Muscle layer of duodenum (tissue), 2 donors: ENCODE measurements around the gene CCDC187.

Source experiments
- H3K27ac ChIP-seq: one replicate; pipeline ENCODE4 v1.7.0; 2013; ENCODE audit warnings: mild to moderate bottlenecking, low read length
- H3K27me3 ChIP-seq: one replicate; pipeline ENCODE4 v1.7.0; 2013; ENCODE audit warnings: low read depth, mild to moderate bottlenecking, control low read depth, low read length
- H3K36me3 ChIP-seq, 2 donors: one replicate each; pipeline ENCODE4 v1.7.0; 2013; ENCODE audit warnings: low read length in 2 of 2, control low read depth in 1 of 2, mild to moderate bottlenecking in 1 of 2; ENCODE audit not compliant: insufficient read depth in 2 of 2, control insufficient read depth in 1 of 2
- H3K4me1 ChIP-seq, 2 donors: one replicate each; pipeline ENCODE4 v1.7.0; 2013; ENCODE audit warnings: low read length in 2 of 2, mild to moderate bottlenecking in 2 of 2, control low read depth in 1 of 2, moderate library complexity in 1 of 2; ENCODE audit not compliant: insufficient read depth in 2 of 2, control insufficient read depth in 1 of 2
- H3K4me3 ChIP-seq, 2 donors: one replicate each; pipeline ENCODE4 v1.7.0; 2013; ENCODE audit warnings: low read length in 2 of 2, low read depth in 1 of 2, mild to moderate bottlenecking in 1 of 2
- H3K9me3 ChIP-seq, 2 donors: one replicate each; pipeline ENCODE4 v1.7.0; 2013; ENCODE audit warnings: low read length in 2 of 2, control low read depth in 1 of 2, mild to moderate bottlenecking in 1 of 2; ENCODE audit not compliant: control insufficient read depth in 1 of 2
- donor health status: healthy.

The CCDC187 gene

DNA sequence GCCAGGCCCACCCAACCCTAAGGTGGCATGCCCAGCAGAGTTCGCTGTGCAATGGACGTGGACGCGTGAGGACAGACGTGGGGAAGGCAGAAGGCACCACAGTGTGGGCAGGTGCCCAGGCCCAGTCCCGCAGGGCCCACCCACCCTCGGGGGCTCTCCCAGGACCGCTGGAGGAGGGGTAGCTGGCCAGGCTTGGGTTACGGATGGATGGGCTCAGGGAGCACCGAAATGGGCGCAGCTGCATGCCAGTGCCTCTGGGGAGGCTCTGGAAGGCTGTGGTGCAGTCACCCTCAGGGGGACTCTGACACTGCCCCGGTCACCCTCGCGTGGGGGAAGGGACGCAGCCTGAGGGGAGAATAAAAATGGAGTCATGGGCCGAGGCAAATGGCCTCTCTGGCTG lies 13.8 kb upstream of the CCDC187 start:
- no peak overlapping the region for H3K27ac ChIP-seq
- no peaks in the 10 kb centered on the region for H3K27me3 ChIP-seq
- peaks cover 0 to 7% of the 10 kb centered on the region in 2 donors for H3K9me3 ChIP-seq
- H3K4me3 ChIP-seq = no peak overlapping the region
- H3K36me3 ChIP-seq = no peaks in the 10 kb centered on the region
- no peaks in the 10 kb centered on the region for H3K4me1 ChIP-seq

DNA sequence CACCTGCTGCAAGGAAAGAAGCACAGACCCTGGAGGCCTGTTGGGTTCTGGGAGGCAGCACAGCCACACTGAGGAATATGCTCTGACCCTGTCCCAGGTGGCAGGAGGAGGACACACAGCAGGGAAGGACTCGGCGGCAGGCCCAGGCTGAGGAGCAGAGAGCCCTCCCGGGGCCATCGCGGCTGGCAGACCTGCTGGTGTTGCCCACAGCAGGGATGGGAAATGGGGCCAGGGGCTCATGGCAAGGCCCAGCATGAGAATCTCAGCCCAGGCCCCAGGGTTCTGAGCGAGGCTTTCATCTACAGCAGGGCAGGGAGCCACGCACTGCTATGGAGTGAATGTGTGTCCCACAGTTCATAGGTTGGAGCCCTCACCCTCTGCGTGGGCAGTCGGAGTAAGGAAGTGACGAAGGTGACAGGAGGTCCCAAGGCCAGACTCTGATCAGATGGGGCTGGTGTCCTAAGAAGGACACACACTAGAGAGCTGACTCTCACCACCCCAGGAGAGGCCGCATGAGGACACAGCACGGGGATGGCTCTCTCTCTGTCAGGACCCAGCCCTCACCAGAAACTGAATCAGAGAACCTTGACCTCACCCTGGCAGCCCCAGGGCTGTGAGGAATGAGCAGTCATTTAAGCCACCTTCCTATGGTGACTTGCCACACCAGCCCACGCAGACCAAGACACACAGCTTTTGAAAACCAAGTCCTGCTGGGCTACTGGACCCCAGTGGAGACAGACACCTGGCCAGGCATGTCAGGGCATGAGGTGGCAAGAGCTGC lies 13.2 kb upstream of the CCDC187 start:
- no peaks in the 10 kb centered on the region for H3K4me1 ChIP-seq
- no peaks in the 10 kb centered on the region for H3K36me3 ChIP-seq
- no peak overlapping the region for H3K27ac ChIP-seq
- peaks cover 0 to 7% of the 10 kb centered on the region in 2 donors for H3K9me3 ChIP-seq
- no peaks in the 10 kb centered on the region for H3K27me3 ChIP-seq
- no peak overlapping the region for H3K4me3 ChIP-seq

- Histone ChIP-seq H3K9me3 (peaks cover 0 to 6% of the 10 kb centered on the region in 2 donors), H3K4me1 (no peaks in the 10 kb centered on the region), H3K36me3 (no peaks in the 10 kb centered on the region), H3K4me3 (no peak overlapping the region), H3K27ac (no peak overlapping the region), H3K27me3 (no peaks in the 10 kb centered on the region)
Measured at GRCh38 chr9:136316271-136316751, 12.4 kb upstream of the CCDC187 start.

DNA sequence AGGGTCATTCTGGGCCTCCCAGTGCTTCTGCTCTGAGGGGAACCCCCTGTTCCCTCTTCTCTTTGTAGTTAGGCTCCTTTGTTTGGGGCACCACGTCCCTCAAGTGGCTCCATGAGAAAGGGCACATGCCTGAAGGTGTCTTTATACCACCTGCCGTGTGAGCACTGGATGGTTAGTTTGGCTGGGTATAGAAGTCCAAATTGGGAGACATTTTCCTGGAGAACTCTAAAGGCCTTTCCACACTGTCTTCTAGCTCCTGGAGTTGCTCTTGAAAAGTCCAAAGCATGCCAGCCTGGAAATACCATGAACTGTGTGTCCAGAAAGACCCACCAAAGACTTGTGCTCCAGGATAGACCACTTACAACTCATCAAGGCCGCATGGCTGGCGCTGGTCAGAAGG lies 11.1 kb upstream of the CCDC187 start:
- Histone ChIP-seq H3K4me3 (no peak overlapping the region), H3K4me1 (no peaks in the 10 kb centered on the region), H3K36me3 (no peaks in the 10 kb centered on the region), H3K9me3 (peaks cover 0 to 5% of the 10 kb centered on the region in 2 donors), H3K27me3 (peaks cover 3% of the 10 kb centered on the region), H3K27ac (no peak overlapping the region)

GRCh38 chr9:136314056-136314416 lies 10.1 kb upstream of the CCDC187 start:
- H3K4me1 ChIP-seq = no peaks in the 10 kb centered on the region
- no peaks in the 10 kb centered on the region for H3K36me3 ChIP-seq
- H3K27ac ChIP-seq = no peak overlapping the region

GRCh38 chr9:136313111-136314055 lies 9.5 kb upstream of the CCDC187 start:
- Histone ChIP-seq H3K27ac (no peak overlapping the region), H3K4me1 (no peaks in the 10 kb centered on the region), H3K27me3 (peaks cover 11% of the 10 kb centered on the region), H3K4me3 (no peak overlapping the region), H3K9me3 (peaks cover 0 to 5% of the 10 kb centered on the region in 2 donors), H3K36me3 (no peaks in the 10 kb centered on the region)

More at GRCh38 chr9:136314056-136314416, 10.1 kb upstream of the CCDC187 start:
- Histone ChIP-seq H3K4me3 (no peak overlapping the region), H3K27me3 (peaks cover 5% of the 10 kb centered on the region), H3K9me3 (peaks cover 0 to 5% of the 10 kb centered on the region in 2 donors)

GRCh38 chr9:136312436-136312835 lies 8.5 kb upstream of the CCDC187 start:
- H3K27me3 ChIP-seq = peaks cover 15% of the 10 kb centered on the region
- no peak overlapping the region for H3K4me3 ChIP-seq
- H3K27ac ChIP-seq = no peak overlapping the region
- peaks cover 0 to 5% of the 10 kb centered on the region in 2 donors for H3K9me3 ChIP-seq
- H3K4me1 ChIP-seq = no peaks in the 10 kb centered on the region
- no peaks in the 10 kb centered on the region for H3K36me3 ChIP-seq

DNA sequence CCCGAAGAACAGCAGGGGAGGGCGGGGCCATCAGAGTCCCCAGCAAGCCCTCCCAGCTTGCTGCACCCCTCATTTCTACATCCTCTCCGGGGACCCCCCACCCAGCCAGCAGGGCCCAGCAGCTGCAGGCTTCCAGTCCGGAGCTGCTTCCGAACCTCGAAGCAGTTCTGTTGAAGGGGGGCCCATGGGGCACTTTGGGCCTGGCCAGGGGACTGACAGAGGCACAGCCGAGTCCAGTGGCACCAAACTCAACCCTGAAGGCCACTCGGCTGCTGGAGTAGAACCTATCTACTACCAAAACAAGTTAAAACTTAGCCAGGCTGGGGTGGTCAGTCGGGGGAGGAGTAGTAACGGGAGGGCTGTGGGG lies 8.1 kb upstream of the CCDC187 start:
- Histone ChIP-seq H3K4me1 (no peaks in the 10 kb centered on the region), H3K27ac (no peak overlapping the region), H3K36me3 (no peaks in the 10 kb centered on the region), H3K4me3 (no peak overlapping the region), H3K9me3 (peaks cover 0 to 5% of the 10 kb centered on the region in 2 donors), H3K27me3 (peaks cover 15% of the 10 kb centered on the region)

GRCh38 chr9:136311051-136312008 lies 7.4 kb upstream of the CCDC187 start:
- peaks cover 15% of the 10 kb centered on the region for H3K27me3 ChIP-seq
- no peak overlapping the region for H3K27ac ChIP-seq
- H3K4me3 ChIP-seq = no peak overlapping the region
- H3K9me3 ChIP-seq = peaks cover 0 to 5% of the 10 kb centered on the region in 2 donors
- no peaks in the 10 kb centered on the region for H3K36me3 ChIP-seq
- no peaks in the 10 kb centered on the region for H3K4me1 ChIP-seq

GRCh38 chr9:136310273-136311030 lies 6.6 kb upstream of the CCDC187 start:
- Histone ChIP-seq H3K27me3 (peaks cover 15% of the 10 kb centered on the region), H3K9me3 (peaks cover 0 to 5% of the 10 kb centered on the region in 2 donors), H3K36me3 (no peaks in the 10 kb centered on the region), H3K4me3 (no peak overlapping the region), H3K27ac (no peak overlapping the region), H3K4me1 (no peaks in the 10 kb centered on the region)
